NCI-H2081 (cell line): ENCODE data around the gene TBC1D19.
"Not testable (repeated sequence)": the region's sequence is repeated elsewhere in the genome, so short reads cannot be mapped to it uniquely, and the experiment has no call there.

Experiments
- DNase-seq, 2 experiments: peaks; one replicate each; lab custom pipeline; 2025; lab: John Stamatoyannopoulos, UW

The TBC1D19 gene

DNA sequence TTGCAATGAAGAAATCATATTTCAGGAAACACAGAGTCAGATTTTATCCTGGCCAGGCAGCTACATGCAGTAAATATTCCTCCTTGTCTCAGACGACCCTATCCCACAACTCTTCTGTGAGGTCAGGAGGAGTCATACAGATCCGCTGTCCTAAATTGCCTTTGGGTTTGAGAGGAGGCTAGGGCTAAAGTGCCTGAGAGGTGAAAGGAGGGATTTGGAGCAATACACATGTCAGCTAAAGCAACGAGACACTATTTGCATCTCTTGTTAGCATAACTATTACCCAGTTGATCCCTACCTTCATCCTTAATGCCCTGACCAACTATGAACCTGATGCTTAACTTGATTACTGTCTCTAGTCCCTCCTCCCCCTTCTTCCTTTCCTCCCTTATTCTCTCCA, 98.6 kb downstream of the TBC1D19 start:
- DNase-seq = no peak

GRCh38 chr4:26685250-26685649, 101.4 kb downstream of the TBC1D19 start:
- DNase-seq = no peak

- no peak for DNase-seq
These were observed 103.8 kb downstream of the TBC1D19 start for GRCh38 chr4:26687728-26688127.

- no peak for DNase-seq
These were observed 106.6 kb downstream of the TBC1D19 start for GRCh38 chr4:26690506-26690905.

DNA sequence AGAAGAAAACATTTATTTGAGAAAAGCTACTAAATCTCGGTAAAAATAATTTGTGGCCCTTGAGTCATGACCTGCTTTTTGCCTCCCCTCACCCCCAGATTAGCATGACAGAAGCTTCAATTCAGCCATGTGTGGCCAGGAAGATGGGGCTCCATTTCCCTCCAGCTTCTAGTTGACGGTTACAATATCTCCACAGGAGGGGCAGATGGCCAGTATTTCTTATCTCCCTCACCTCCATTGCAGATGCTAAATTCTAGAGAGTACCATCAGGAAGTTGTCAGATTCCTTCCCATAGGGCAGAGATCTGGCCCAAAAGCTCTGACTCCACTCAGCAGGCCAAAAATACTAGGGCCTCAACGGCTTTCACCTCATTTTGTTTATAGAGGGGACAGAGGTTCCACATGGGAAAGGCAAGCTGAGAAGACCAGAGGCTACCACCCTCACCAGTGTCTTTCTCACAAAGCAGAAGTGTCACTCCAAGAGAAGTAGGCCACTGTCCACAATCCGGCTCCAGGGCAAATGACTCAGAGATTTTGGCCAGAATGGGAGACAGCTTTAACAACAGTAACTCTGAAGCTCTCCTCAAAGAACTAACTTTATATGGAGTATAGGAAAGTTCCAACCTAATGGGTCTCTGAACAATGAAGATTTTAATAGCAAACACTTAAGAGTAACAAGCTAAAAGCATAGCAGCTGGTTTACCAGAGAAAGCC, 108.3 kb downstream of the TBC1D19 start:
- DNase-seq = no peak

DNA sequence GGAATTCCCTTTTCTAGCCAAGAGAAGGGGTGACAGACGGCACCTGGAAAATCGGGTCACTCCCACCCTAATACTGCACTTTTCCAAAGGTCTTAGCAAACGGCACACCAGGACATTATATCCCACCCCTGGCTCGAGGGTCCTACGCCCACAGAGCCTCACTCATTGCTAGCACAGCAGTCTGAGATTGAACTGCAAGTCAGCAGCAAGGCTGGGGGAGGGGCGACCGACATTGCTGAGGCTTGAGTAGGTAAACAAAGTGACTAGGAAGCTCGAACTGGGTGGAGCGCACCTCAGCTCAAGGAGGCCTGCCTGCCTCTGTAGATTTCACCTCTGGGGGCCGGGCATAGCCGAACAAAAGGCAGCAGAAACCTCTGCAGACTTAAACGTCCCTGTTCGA, 110.2 kb downstream of the TBC1D19 start:
- DNase-seq = not testable (repeated sequence)

GRCh38 chr4:26700110-26700509, 116.2 kb downstream of the TBC1D19 start:
- DNase-seq = no peak

- no peak for DNase-seq
These were observed 117.2 kb downstream of the TBC1D19 start for GRCh38 chr4:26701095-26701494.

DNA sequence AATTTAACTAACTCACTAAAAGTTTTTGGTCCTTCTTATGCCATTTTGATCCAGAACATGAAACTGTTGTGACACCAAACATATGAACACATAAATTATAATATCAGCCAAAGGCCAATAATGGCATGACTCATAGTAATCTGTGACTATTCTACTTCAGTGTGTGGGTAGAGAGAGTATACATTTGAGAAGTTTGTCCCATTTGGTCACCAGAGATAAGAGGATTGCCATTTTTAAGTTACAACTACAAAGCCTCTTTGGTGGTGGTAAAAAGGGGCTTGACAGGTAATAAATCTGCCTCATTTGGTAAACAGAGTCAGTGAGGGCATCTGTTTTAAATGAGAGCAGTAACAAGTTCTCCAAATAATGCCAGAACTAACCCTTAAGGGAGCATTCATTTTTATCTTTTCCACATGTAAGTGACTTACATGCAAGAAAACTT, 117.9 kb downstream of the TBC1D19 start:
- DNase-seq = no peak

DNA sequence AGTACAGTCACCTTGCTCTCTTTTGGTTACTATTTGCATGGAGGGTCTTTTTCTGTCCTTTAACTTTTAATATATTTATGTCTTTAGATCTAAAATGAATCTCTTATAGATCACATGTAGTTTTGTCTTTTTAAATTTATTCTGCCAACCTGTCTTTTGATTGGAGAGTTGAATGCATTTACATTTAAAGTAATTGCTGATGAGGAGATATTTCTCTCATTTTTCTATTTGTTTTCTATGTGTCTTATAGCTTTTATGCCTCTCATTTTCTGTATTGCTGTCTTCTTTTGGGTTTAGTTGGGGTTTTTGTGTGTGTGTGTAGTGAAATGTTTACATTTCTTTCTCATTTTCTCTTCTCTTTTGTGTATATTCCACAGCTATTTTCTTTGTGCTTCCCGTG, 123.5 kb downstream of the TBC1D19 start:
- DNase-seq = no peak

DNA sequence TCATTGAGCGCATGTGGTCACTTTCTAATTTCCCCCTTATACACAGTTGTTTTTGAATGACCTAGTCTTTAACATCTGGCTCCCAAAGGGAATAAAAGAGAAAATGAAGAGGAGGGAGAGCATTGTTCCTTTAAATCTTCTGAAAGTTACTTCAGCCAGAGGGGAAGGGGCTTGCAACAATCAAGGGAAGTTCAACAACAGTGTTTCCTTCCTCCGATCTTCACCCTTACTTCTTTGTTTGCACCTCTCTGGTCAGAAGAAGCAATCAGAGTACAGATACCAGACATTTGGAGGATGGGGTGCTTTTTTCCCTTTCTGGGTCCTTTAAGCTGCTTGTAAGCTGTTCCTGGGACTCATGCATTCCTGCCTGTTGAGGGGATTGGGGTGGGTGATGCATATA, 125.4 kb downstream of the TBC1D19 start:
- DNase-seq = no peak

GRCh38 chr4:26713563-26714151, 129.8 kb downstream of the TBC1D19 start:
- DNase-seq = no peak

DNA sequence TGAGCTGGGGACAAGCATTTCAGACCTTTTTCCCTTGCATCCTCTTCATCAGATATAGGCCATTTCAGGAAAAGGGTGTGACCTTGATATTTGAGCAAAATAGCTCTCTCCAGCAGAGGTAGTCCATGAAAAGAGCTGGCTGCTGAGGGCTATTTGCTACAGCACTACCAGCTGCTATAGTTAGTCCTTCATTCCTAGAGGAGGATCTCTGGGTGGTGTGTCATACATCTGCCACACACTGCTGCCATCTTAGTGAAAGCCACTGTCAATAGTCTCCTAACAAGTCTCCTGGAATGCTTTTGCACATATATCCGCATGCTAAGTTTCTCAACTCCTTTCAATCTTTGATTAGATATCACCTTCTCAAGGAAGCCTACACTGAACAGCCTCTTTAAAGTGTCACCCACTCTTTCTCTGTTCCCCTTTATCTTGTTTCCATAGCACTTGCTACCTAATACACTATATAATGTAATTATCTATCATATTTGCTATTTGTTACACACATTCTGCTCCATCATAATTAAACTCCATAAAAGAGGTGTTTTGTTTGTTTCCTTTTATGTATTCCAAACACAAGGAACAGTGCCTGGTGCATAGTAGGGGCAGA, 131.9 kb downstream of the TBC1D19 start:
- no peak for DNase-seq

GRCh38 chr4:26717332-26717731, 133.4 kb downstream of the TBC1D19 start:
- DNase-seq = no peak

- peak; percentile 12 to 21 for DNase-seq
These were observed 136.2 kb downstream of the TBC1D19 start for GRCh38 chr4:26719954-26720552.

GRCh38 chr4:26721685-26722084, 137.8 kb downstream of the TBC1D19 start:
- no peak for DNase-seq

- no peak for DNase-seq
These were observed 139.3 kb downstream of the TBC1D19 start for GRCh38 chr4:26723216-26723615.

DNA sequence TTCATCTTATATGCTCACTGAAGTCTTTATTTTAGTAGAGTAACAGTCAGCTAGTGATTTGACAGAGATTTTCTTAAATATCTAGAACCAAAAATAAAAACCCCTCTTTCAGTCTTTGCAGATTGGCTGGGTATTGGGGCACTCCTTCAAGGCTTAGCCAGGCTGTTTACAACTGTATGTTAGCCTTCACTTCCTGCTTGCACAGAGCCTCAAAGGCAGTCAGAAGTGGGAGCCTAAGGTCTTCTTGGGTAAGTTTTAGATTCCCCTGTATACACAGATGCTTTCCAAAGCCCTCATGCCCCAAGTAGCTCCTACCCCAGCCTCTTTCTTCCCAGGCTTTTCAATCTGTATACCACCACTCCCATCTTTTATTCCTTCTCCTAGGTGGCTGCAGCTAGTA, 140.7 kb downstream of the TBC1D19 start:
- DNase-seq = no peak

DNA sequence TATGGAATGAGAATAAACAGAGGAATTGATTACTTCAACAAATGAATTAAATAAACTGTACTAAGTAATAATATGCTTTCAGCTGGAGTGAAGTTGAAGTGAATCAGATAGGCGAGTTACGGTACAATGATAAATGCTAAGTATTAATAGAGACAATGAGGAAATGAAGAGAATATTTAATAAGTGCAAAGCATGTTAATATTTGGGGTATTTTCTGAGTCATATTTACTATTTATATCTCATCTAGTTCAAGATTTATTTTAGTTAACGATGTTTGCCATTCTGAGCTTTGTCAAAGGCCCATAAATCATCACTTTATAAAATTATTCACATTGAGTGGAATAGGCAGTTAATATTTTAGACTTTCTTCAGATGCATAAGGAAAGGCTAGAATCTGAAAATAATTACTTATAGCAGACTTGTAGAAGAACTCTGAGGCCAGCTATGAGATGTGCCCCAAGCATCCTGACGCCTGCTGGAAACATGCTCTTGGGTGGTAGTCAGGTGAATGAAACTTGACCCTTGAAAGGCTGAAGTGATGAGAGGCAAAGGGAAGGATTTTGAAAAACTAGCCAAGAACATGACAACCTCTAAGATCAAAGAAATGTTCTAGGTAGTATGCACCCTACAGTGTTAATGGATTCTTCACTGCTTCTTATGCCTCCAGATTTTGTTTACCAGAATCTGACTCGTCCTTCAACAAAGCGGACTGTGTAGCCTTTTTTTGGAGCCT, 142.9 kb downstream of the TBC1D19 start:
- DNase-seq = no peak

- no peak for DNase-seq
These were observed 144.0 kb downstream of the TBC1D19 start for GRCh38 chr4:26727844-26728243.

DNA sequence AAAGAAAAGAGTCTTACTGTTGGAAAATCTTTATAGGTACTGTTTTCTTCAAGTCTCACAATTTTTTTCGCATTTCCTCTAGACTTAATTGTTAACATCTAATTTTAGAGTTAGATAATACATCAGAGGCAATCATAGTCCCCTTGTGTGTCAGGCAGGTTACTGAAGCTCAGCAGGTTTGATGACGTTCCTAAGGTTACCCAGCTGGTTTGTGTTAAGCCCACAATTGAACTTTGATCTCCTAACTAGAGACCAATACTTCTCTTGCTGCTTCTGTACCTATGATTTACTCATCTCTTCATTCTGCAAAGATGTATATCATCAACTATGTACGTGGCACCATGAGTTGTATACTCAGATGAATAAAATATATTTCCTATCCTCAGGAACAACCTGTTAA, 145.1 kb downstream of the TBC1D19 start:
- no peak for DNase-seq

GRCh38 chr4:26729547-26729946, 145.7 kb downstream of the TBC1D19 start:
- no peak for DNase-seq
